IMR-90 (cell line): ENCODE results near the gene TPX2. TPM values are rescaled to one million over a fixed set of nuclear protein-coding genes. Genes with fewer than 3 reads are reported as not detected.

Experiments
- ATAC-seq: fragments of 200-7000 bp; cut with Tn5 transposase; 2 replicates; pipeline ENCODE4 v1.9.1; 2020; ENCODE audit warnings: low read depth, mild to moderate bottlenecking, moderate library complexity
- BruUV-seq: library from RNA; stranded (reverse); fragments of 400-500 nt; replicated peaks from 2 replicates; lab custom pipeline; 2021; lab: Mats Ljungman, UMichigan
- CTCF ChIA-PET: fragments of 300-600 bp; formaldehyde crosslinking; extraction: SDS; loops from one replicate; lab custom pipeline; 2021; ENCODE audit warnings: antibody characterized with exemption; lab: Yijun Ruan, JAX
- POLR2A ChIA-PET: fragments of 300-600 bp; sonication (Branson Sonifier 250); formaldehyde crosslinking; loops from one replicate; lab custom pipeline; 2022; ENCODE audit warnings: antibody characterized with exemption; ENCODE audit not compliant: unreplicated experiment; lab: Charles Lee
- DNase-seq: peaks from one replicate; pipeline ENCODE4 v3.0.0; 2013
- H2AFZ ChIP-seq: replicated peaks from 2 replicates; pipeline ENCODE3; 2013; ENCODE audit warnings: low read length, mild to moderate bottlenecking; ENCODE audit not compliant: poor library complexity
- H2AK5ac ChIP-seq: 2 replicates; pipeline ENCODE4 v1.6.1; 2013; ENCODE audit warnings: low read depth, low read length, inconsistent platforms
- H2AK9ac ChIP-seq: replicated peaks from 2 replicates; pipeline ENCODE3; 2013; ENCODE audit warnings: mild to moderate bottlenecking, low read depth, low read length, moderate library complexity; ENCODE audit not compliant: poor library complexity
- H2BK120ac ChIP-seq: 2 replicates; pipeline ENCODE4 v1.6.1; 2013; ENCODE audit warnings: low read depth, low read length, inconsistent platforms
- H2BK15ac ChIP-seq: 3 replicates; pipeline ENCODE4 v1.6.1; 2013; ENCODE audit warnings: low read depth, low read length, inconsistent platforms
- H2BK20ac ChIP-seq: 2 replicates; pipeline ENCODE4 v1.6.1; 2013; ENCODE audit warnings: low read depth, mild to moderate bottlenecking, inconsistent platforms, low read length, moderate library complexity
- H2BK5ac ChIP-seq: 2 replicates; pipeline ENCODE4 v1.6.1; 2013; ENCODE audit warnings: mild to moderate bottlenecking, low read depth, low read length, inconsistent platforms; ENCODE audit not compliant: poor library complexity, severe bottlenecking
- H3K14ac ChIP-seq: replicated peaks from 2 replicates; pipeline ENCODE4 v1.6.1; 2013; ENCODE audit warnings: low read depth, low read length, inconsistent platforms
- H3K18ac ChIP-seq: 2 replicates; pipeline ENCODE4 v1.6.1; 2013; ENCODE audit warnings: low read depth, low read length, control low read depth
- H3K23ac ChIP-seq: 2 replicates; pipeline ENCODE4 v1.6.1; 2013; ENCODE audit warnings: low read depth, low read length, inconsistent platforms
- H3K27ac ChIP-seq: 2 replicates; pipeline ENCODE4 v1.5.1; 2013; ENCODE audit warnings: mild to moderate bottlenecking, control low read depth, low read length; ENCODE audit not compliant: insufficient read depth
- H3K27me3 ChIP-seq: 2 replicates; pipeline ENCODE4 v1.6.1; 2013; ENCODE audit warnings: low read length; ENCODE audit not compliant: control insufficient read depth, insufficient read depth
- H3K36me3 ChIP-seq: 2 replicates; pipeline ENCODE4 v1.6.1; 2013; ENCODE audit warnings: low read length, mixed read lengths; ENCODE audit not compliant: control insufficient read depth, insufficient read depth
- H3K4ac ChIP-seq: 2 replicates; pipeline ENCODE4 v1.6.1; 2013; ENCODE audit warnings: low read depth, low read length, inconsistent platforms
- H3K4me1 ChIP-seq: 2 replicates; pipeline ENCODE4 v1.6.1; 2013; ENCODE audit warnings: low read length, mixed read lengths; ENCODE audit not compliant: control insufficient read depth, insufficient read depth
- H3K4me2 ChIP-seq: 2 replicates; pipeline ENCODE4 v1.6.1; 2013; ENCODE audit warnings: low read depth, mild to moderate bottlenecking, control low read depth, low read length, moderate library complexity
- H3K4me3 ChIP-seq: 2 replicates; pipeline ENCODE4 v1.5.1; 2013; ENCODE audit warnings: low read depth, mild to moderate bottlenecking, control low read depth, low read length, moderate library complexity; ENCODE audit not compliant: insufficient read depth
- H3K56ac ChIP-seq: 2 replicates; pipeline ENCODE4 v1.6.1; 2013; ENCODE audit warnings: low read length, inconsistent platforms; ENCODE audit not compliant: insufficient read depth; ENCODE audit errors: extremely low read depth
- H3K79me1 ChIP-seq, 2 experiments: 2 replicates each; pipeline ENCODE4 v1.6.1; 2013; ENCODE audit warnings: low read length in 2 of 2, inconsistent platforms in 1 of 2, low read depth in 1 of 2
- H3K9ac ChIP-seq: 2 replicates; pipeline ENCODE4 v1.6.1; 2013; ENCODE audit warnings: low read depth, low read length, control low read depth
- H3K9me1 ChIP-seq: 2 replicates; pipeline ENCODE4 v1.6.1; 2013; ENCODE audit warnings: low read length, inconsistent platforms; ENCODE audit not compliant: insufficient read depth
- H3K9me3 ChIP-seq: 2 replicates; pipeline ENCODE4 v1.6.1; 2013; ENCODE audit warnings: low read length; ENCODE audit not compliant: control insufficient read depth, insufficient read depth
- H4K20me1 ChIP-seq: 2 replicates; pipeline ENCODE4 v1.6.1; 2013; ENCODE audit warnings: low read length, inconsistent platforms; ENCODE audit not compliant: insufficient read depth
- H4K5ac ChIP-seq: 2 replicates; pipeline ENCODE4 v1.6.1; 2013; ENCODE audit warnings: mild to moderate bottlenecking, low read depth, low read length, control low read depth
- H4K8ac ChIP-seq, 2 experiments: 2 replicates each; pipeline ENCODE4 v1.6.1; 2013; ENCODE audit warnings: low read depth in 2 of 2, low read length in 2 of 2, control low read depth in 1 of 2, inconsistent platforms in 1 of 2
- H4K91ac ChIP-seq: 2 replicates; pipeline ENCODE4 v1.6.1; 2013; ENCODE audit warnings: low read depth, low read length, inconsistent platforms; ENCODE audit not compliant: insufficient read depth
- BHLHE40 ChIP-seq: fragments of 150-350 bp; IDR thresholded peaks from 2 replicates; pipeline ENCODE4 v1.6.1; 2016; ENCODE audit warnings: mild to moderate bottlenecking, low read depth, low read length
- CEBPB ChIP-seq: IDR thresholded peaks from 2 replicates; pipeline ENCODE4 v1.6.1; 2012; ENCODE audit warnings: low read depth, low read length, improper control_type of control experiment
- CHD1 ChIP-seq: IDR thresholded peaks from 2 replicates; pipeline ENCODE4 v1.6.1; 2012; ENCODE audit warnings: low read depth, low read length, improper control_type of control experiment
- CTCF ChIP-seq: conservative IDR thresholded peaks from 2 replicates; pipeline ENCODE4 v1.5.1; 2012; ENCODE audit warnings: mild to moderate bottlenecking, low read depth, low read length, improper control_type of control experiment
- FOS ChIP-seq: fragments of 150-350 bp; IDR thresholded peaks from 2 replicates; pipeline ENCODE4 v1.6.1; 2016; ENCODE audit warnings: low read depth, low read length
- MAFK ChIP-seq: IDR thresholded peaks from 2 replicates; pipeline ENCODE4 v1.6.1; 2012; ENCODE audit warnings: low read depth, low read length, improper control_type of control experiment
- MAZ ChIP-seq: IDR thresholded peaks from 2 replicates; pipeline ENCODE4 v1.6.1; 2012; ENCODE audit warnings: low read depth, mild to moderate bottlenecking, low read length, improper control_type of control experiment, moderate library complexity, borderline replicate concordance
- MXI1 ChIP-seq: IDR thresholded peaks from 2 replicates; pipeline ENCODE4 v1.6.1; 2012; ENCODE audit warnings: low read depth, mild to moderate bottlenecking, low read length, moderate library complexity, borderline replicate concordance
- NFE2L2 ChIP-seq: fragments of 150-350 bp; IDR thresholded peaks from 2 replicates; pipeline ENCODE4 v1.6.1; 2016; ENCODE audit warnings: low read depth, mild to moderate bottlenecking, low read length
- POLR2A ChIP-seq: IDR thresholded peaks from 2 replicates; pipeline ENCODE4 v1.6.1; 2012; ENCODE audit warnings: mild to moderate bottlenecking, low read depth, low read length
- RAD21 ChIP-seq: IDR thresholded peaks from 2 replicates; pipeline ENCODE4 v1.6.1; 2012; ENCODE audit warnings: low read length, improper control_type of control experiment
- RCOR1 ChIP-seq: IDR thresholded peaks from 2 replicates; pipeline ENCODE4 v1.6.1; 2012; ENCODE audit warnings: mild to moderate bottlenecking, low read length, improper control_type of control experiment; ENCODE audit not compliant: insufficient replicate concordance
- RFX5 ChIP-seq: IDR thresholded peaks from 2 replicates; pipeline ENCODE4 v1.8.0; 2012; ENCODE audit warnings: low read depth, mild to moderate bottlenecking, low read length, moderate library complexity
- SMC3 ChIP-seq: fragments of 150-350 bp; IDR thresholded peaks from 2 replicates; pipeline ENCODE4 v1.6.1; 2016; ENCODE audit warnings: low read depth, mild to moderate bottlenecking, antibody characterized with exemption, low read length, moderate library complexity
- WGBS, 2 experiments: methylation state at CpG; one replicate each; pipeline versions ENCODE4 v1.1.5 to v1.1.7; 2013; ENCODE audit warnings: missing lambda C conversion rate in 2 of 2; ENCODE audit not compliant: insufficient read length in 1 of 2; ENCODE audit errors: extremely low coverage in 2 of 2; 5-methylcytosine and 5-hydroxymethylcytosine counted together
- dilution Hi-C: fragments of 300-500 bp; cut with HindIII; formaldehyde crosslinking; loops from one replicate; pipeline ENCODE4 v1.14.3; 2018; ENCODE audit warnings: low sequenced_read_pairs; ENCODE audit not compliant: unreplicated experiment
- in situ Hi-C: fragments of 300-500 bp; cut with MboI; formaldehyde crosslinking; loops from 3 replicates; pipeline ENCODE4 v1.14.3; 2019; ENCODE audit warnings: low sequenced_read_pairs, inconsistent platforms, mixed read lengths
- intact Hi-C: fragments of 100-400 bp; cut with micrococcal nuclease; formaldehyde crosslinking; loops from 2 replicates; pipeline ENCODE4 v1.10.0; 2022
- polyA plus RNA-seq, 3 experiments: library from polyadenylated mRNA; depleted of rRNA; stranded (reverse); fragments of >200 nt; gene quantifications; 2 replicates each; pipeline ENCODE4 v1.2.3, GENCODE V29; 2012; ENCODE audit warnings: low replicate concordance in 1 of 3
- total RNA-seq: library from RNA; depleted of rRNA; stranded (reverse); fragments of >200 nt; gene quantifications from 2 replicates; pipeline ENCODE4 v1.2.3, GENCODE V29; 2012
- TF ChIP-seq, protein P1 (sequence below): fragments of 150-350 bp; IDR thresholded peaks from 2 replicates; pipeline ENCODE4 v1.6.1; 2017; ENCODE audit warnings: mild to moderate bottlenecking, antibody characterized with exemption, low read length, low read depth
- TF ChIP-seq, protein P2 (sequence below): fragments of 150-350 bp; IDR thresholded peaks from 2 replicates; pipeline ENCODE4 v1.6.1; 2016; ENCODE audit warnings: low read depth, mild to moderate bottlenecking, low read length, moderate library complexity, borderline replicate concordance

TPX2 gene
- total and polyA plus RNA-seq, 2 of the 4 experiments (the other 2 are of a cell fraction), result 28.5 to 72.2 TPM

- dilution Hi-C loops, result no loop called here
- no peak overlapping the region for H4K91ac ChIP-seq
- no peak overlapping the region for H2BK5ac ChIP-seq
- H3K23ac ChIP-seq, result no peak overlapping the region
- H3K14ac ChIP-seq, result no peak overlapping the region; the same call in 1 of the 2 replicates
- H2BK120ac ChIP-seq, result no peak overlapping the region
- H3K9me3 ChIP-seq, result no peaks in the 10 kb centered on the region
- no peak overlapping the region for H4K8ac ChIP-seq
- H4K20me1 ChIP-seq, result no peaks in the 10 kb centered on the region
- in situ Hi-C loops, result no loop called here
- H2BK15ac ChIP-seq, result peak overlapping the region; percentile 42; the same call in 1 of the 3 replicates
- TF ChIP-seq RCOR1 (no peak), CEBPB (no peak), CHD1 (no peak), NFE2L2 (no peak), POLR2A (no peak), FOS (no peak), CTCF (no peak), MXI1 (no peak), BHLHE40 (no peak), RFX5 (no peak), MAFK (no peak), RAD21 (no peak), MAZ (no peak), SMC3 (no peak)
- TF ChIP-seq, protein P1, sequence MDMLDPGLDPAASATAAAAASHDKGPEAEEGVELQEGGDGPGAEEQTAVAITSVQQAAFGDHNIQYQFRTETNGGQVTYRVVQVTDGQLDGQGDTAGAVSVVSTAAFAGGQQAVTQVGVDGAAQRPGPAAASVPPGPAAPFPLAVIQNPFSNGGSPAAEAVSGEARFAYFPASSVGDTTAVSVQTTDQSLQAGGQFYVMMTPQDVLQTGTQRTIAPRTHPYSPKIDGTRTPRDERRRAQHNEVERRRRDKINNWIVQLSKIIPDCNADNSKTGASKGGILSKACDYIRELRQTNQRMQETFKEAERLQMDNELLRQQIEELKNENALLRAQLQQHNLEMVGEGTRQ, result no peak
- TF ChIP-seq, protein P2, sequence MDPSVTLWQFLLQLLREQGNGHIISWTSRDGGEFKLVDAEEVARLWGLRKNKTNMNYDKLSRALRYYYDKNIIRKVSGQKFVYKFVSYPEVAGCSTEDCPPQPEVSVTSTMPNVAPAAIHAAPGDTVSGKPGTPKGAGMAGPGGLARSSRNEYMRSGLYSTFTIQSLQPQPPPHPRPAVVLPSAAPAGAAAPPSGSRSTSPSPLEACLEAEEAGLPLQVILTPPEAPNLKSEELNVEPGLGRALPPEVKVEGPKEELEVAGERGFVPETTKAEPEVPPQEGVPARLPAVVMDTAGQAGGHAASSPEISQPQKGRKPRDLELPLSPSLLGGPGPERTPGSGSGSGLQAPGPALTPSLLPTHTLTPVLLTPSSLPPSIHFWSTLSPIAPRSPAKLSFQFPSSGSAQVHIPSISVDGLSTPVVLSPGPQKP, result no peak
- peaks cover 26% of the 10 kb centered on the region for H3K36me3 ChIP-seq
- POLR2A ChIA-PET, result no interaction called here
- peaks cover 42% of the 10 kb centered on the region for H3K9me1 ChIP-seq
- WGBS, 2 experiments, result 93% methylated on average over 3 of the region's 5 CpGs; no CpG with 5 or more reads in 1 of the 2 experiments
- no peak overlapping the region for H4K5ac ChIP-seq
- H3K4me1 ChIP-seq, result peaks cover 19% of the 10 kb centered on the region
- no peaks in the 10 kb centered on the region for H3K27me3 ChIP-seq
- intact Hi-C loops, result no loop called here
- CTCF ChIA-PET, result interaction anchor here (0.6 kb wide), 1 partner anchor 250 kb away, joined by 3 read pairs; no protein-coding TSS in a partner anchor
- H2AK9ac ChIP-seq, result no peak overlapping the region
- no peak overlapping the region for H3K4me3 ChIP-seq
- H3K79me1 ChIP-seq, result peaks cover 54 to 85% of the 10 kb centered on the region in 2 experiments
- no peak overlapping the region for H3K56ac ChIP-seq
- H3K18ac ChIP-seq, result no peak overlapping the region
- H3K4ac ChIP-seq, result peak overlapping the region; percentile 10; the same call in 1 of the 2 replicates
- H2BK20ac ChIP-seq, result peak overlapping the region; percentile 5; the same call in 1 of the 2 replicates
- BruUV-seq, result no TSS peak
- H2AK5ac ChIP-seq, result peak overlapping the region; percentile 17; the same call in 1 of the 2 replicates
- no peak overlapping the region for H3K4me2 ChIP-seq
- ATAC-seq (no peak), DNase-seq (no peak)
- H3K9ac ChIP-seq, result no peak overlapping the region
- no peak overlapping the region for H3K27ac ChIP-seq
- no peak overlapping the region for H2AFZ ChIP-seq
These were observed 29.2 kb upstream of the TPX2 start for GRCh38 chr20:31709939-31710338.
